Progenitor cell of endocrine pancreas (in vitro differentiated cells): ENCODE data around the gene IL18RAP. TPM values are rescaled to one million over a fixed set of nuclear protein-coding genes. Genes with fewer than 3 reads are reported as not detected.

ENCODE experiments used
- DNase-seq: peaks from one replicate; pipeline ENCODE4 v3.0.0; 2021; ENCODE audit warnings: low spot score; ENCODE audit not compliant: unreplicated experiment
- H3K27ac Mint-ChIP-seq: 2 replicates; pipeline ENCODE4 v1.8.0; 2021; ENCODE audit warnings: mild to moderate bottlenecking, moderate library complexity, mixed read lengths
- H3K27me3 Mint-ChIP-seq: 2 replicates; pipeline ENCODE4 v1.8.0; 2021; ENCODE audit warnings: mixed read lengths
- H3K36me3 Mint-ChIP-seq: 2 replicates; pipeline ENCODE4 v1.8.0; 2022; ENCODE audit warnings: mixed read lengths; ENCODE audit not compliant: insufficient read depth
- H3K4me1 Mint-ChIP-seq: 2 replicates; pipeline ENCODE4 v1.8.0; 2021; ENCODE audit warnings: low read depth, mixed read lengths
- H3K4me3 Mint-ChIP-seq: 2 replicates; pipeline ENCODE4 v1.8.0; 2021; ENCODE audit warnings: low read depth, mild to moderate bottlenecking, moderate library complexity, mixed read lengths
- H3K9me3 Mint-ChIP-seq: 2 replicates; pipeline ENCODE4 v1.8.0; 2021; ENCODE audit warnings: low read depth, mixed read lengths
- long read RNA-seq: library from polyadenylated mRNA; unstranded; transcript quantifications from one replicate; pipeline ENCODE4 v2.0.0, GENCODE V29; 2020
- total RNA-seq: library from RNA; stranded (reverse); gene quantifications from 2 replicates; pipeline ENCODE4 v1.2.1, GENCODE V29; 2021
- TF ChIP-seq, protein P1 (sequence below): fragments of 200-600 bp; sonication (generic); IDR thresholded peaks from one replicate; pipeline ENCODE4 v1.5.0; 2021; ENCODE audit warnings: antibody characterized with exemption, mild to moderate bottlenecking; ENCODE audit not compliant: unreplicated experiment

The IL18RAP gene, protein sequence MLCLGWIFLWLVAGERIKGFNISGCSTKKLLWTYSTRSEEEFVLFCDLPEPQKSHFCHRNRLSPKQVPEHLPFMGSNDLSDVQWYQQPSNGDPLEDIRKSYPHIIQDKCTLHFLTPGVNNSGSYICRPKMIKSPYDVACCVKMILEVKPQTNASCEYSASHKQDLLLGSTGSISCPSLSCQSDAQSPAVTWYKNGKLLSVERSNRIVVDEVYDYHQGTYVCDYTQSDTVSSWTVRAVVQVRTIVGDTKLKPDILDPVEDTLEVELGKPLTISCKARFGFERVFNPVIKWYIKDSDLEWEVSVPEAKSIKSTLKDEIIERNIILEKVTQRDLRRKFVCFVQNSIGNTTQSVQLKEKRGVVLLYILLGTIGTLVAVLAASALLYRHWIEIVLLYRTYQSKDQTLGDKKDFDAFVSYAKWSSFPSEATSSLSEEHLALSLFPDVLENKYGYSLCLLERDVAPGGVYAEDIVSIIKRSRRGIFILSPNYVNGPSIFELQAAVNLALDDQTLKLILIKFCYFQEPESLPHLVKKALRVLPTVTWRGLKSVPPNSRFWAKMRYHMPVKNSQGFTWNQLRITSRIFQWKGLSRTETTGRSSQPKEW
- total RNA-seq: not detected in 2 replicates
- long read RNA-seq: 0 reads

DNA sequence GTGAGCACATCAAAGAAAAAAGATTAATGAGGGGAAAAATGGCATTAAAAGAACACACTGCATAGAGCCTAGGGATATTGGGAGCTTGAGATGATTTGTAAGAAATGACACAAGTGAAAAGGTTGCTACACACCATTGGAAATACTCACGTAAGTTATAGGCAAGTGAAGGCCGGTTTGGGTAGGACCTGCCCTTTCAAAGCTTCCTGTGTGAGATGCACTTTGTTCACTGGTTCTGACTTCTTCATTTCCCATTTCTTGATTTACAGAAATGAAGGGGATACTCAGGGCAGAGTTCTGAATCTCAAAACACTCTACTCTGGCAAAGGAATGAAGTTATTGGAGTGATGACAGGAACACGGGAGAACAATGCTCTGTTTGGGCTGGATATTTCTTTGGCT is at the start of gene IL18RAP:
Gene IL18RAP, plus strand, starts transcription at position 251 of the 400 bp plus-strand sequence. Its CDS starts 118 bp downstream, at position 369.
- Mint-ChIP-seq H3K9me3 (no peaks in the 10 kb centered on the region), H3K36me3 (no peaks in the 10 kb centered on the region), H3K27me3 (peaks cover 32% of the 10 kb centered on the region), H3K4me3 (no peak within 1 kb of the TSS), H3K4me1 (no peaks in the 10 kb centered on the region), H3K27ac (no peak within 1 kb of the TSS)
- DNase-seq: no peak
- TF ChIP-seq, protein P1, sequence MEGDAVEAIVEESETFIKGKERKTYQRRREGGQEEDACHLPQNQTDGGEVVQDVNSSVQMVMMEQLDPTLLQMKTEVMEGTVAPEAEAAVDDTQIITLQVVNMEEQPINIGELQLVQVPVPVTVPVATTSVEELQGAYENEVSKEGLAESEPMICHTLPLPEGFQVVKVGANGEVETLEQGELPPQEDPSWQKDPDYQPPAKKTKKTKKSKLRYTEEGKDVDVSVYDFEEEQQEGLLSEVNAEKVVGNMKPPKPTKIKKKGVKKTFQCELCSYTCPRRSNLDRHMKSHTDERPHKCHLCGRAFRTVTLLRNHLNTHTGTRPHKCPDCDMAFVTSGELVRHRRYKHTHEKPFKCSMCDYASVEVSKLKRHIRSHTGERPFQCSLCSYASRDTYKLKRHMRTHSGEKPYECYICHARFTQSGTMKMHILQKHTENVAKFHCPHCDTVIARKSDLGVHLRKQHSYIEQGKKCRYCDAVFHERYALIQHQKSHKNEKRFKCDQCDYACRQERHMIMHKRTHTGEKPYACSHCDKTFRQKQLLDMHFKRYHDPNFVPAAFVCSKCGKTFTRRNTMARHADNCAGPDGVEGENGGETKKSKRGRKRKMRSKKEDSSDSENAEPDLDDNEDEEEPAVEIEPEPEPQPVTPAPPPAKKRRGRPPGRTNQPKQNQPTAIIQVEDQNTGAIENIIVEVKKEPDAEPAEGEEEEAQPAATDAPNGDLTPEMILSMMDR: no peak

DNA sequence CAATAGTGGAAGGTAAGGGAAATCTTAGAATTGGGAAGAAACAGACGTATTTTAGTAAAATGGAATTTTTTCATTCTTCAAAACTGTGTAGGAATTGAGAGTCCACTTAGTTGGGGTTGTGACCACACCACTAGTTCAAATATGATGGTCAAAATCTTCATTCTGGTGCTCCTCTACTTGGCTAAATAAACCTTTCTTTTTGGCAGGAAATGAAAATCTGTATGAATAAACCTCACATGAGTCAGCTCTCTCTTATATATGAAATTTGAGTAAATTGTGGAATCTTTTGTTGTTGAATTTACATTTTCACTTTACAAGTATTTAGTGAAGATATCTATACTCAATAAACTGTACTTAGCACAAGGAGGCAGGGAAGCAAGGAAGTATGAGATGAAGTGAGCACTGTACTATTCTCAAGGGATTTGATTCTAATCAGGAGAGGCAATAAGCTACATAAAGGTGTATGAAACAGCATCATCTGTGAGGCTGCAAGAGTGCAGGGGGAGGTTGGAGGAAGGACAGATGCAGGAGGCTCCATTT is 46.8 kb upstream of the IL18RAP start:
- no peak for DNase-seq
- Mint-ChIP-seq H3K27me3 (peaks cover 7% of the 10 kb centered on the region), H3K9me3 (no peaks in the 10 kb centered on the region), H3K4me3 (no peak overlapping the region), H3K4me1 (no peaks in the 10 kb centered on the region), H3K27ac (no peak overlapping the region), H3K36me3 (no peaks in the 10 kb centered on the region)
- TF ChIP-seq, protein P1: no peak

DNA sequence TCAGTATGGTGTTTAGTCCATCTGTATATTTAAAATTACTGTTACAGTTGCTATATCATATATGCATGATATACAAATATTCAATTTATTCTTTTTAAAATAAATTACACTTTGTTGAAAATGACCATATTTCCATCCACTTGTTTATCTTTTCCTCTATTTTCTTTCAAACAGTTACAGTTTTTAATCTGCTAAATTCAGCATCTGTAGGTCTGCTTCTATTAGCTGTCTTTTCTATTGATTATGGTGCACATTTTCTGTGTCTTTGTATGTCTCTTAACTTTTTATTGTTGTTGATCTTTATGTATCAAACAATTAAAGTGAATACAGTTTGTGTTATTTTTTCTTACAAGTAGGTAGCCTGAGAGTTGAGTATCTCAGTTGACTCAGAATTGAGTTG is 39.2 kb upstream of the IL18RAP start:
- no peak for DNase-seq
- H3K4me3 Mint-ChIP-seq: no peak overlapping the region
- peaks cover 6% of the 10 kb centered on the region for H3K27me3 Mint-ChIP-seq
- TF ChIP-seq, protein P1: no peak
- peaks cover 21% of the 10 kb centered on the region for H3K9me3 Mint-ChIP-seq
- no peaks in the 10 kb centered on the region for H3K4me1 Mint-ChIP-seq
- H3K36me3 Mint-ChIP-seq: no peaks in the 10 kb centered on the region
- no peak overlapping the region for H3K27ac Mint-ChIP-seq

DNA sequence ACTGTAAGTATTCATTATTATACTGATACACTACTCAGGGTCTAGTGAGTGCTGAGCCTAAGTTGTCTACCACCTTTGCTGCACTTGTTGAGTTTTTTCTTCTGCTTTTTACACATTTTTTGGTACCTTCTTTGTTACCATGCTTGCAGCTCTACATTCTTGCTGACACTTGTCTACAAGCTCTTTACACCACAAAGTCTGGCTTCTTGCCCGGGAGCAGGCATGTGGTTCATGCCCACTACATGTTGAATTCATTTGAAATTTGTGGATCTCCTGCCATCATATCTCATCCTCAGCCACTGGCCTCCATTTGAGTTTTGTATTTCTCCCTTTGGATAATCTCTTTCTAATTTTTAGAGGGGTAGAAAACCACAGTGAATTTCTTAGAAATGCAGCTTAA is 37.4 kb upstream of the IL18RAP start:
- Mint-ChIP-seq H3K9me3 (peaks cover 21% of the 10 kb centered on the region), H3K4me3 (no peak overlapping the region), H3K36me3 (no peaks in the 10 kb centered on the region), H3K4me1 (no peaks in the 10 kb centered on the region), H3K27me3 (peaks cover 4% of the 10 kb centered on the region), H3K27ac (no peak overlapping the region)
- TF ChIP-seq, protein P1: no peak
- DNase-seq: no peak

DNA sequence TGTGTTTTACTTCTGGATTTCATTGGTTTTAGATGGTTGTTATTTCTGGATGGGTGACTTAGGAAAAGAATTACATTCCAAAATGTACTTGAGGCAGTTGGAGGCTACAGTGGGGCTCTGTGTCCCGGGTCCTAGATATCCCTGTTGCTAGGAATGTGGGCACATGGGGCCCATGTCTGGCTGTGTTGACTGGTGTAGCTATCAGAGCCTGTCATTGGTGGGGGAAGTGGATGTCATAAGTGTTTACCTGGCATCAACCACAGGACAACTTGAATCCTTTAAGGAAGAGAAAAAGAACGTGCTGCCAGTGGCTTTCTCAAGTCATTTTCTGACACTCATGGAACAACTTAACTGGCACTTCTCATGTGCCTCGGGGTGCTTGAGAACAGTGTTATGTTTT is 37.0 kb upstream of the IL18RAP start:
- TF ChIP-seq, protein P1: no peak
- no peaks in the 10 kb centered on the region for H3K4me1 Mint-ChIP-seq
- H3K9me3 Mint-ChIP-seq: peaks cover 21% of the 10 kb centered on the region
- no peak overlapping the region for H3K4me3 Mint-ChIP-seq
- DNase-seq: no peak
- no peak overlapping the region for H3K27ac Mint-ChIP-seq
- H3K36me3 Mint-ChIP-seq: no peaks in the 10 kb centered on the region
- peaks cover 2% of the 10 kb centered on the region for H3K27me3 Mint-ChIP-seq
